CD14-positive monocyte (primary cell): Measurements from ENCODE around the gene ACBD6. TPM values are rescaled to one million over a fixed set of nuclear protein-coding genes. Genes with fewer than 3 reads are reported as not detected.
A peak's percentile ranks its signal among the peaks of the same experiment; 100 is the strongest.

Source experiments
- DNase-seq, 3 donors: peaks; one replicate each; pipeline ENCODE4 v3.0.0-alpha.2; 2011 to 2022
- H2AFZ ChIP-seq: 2 replicates; pipeline ENCODE4 v1.6.0; 2012; ENCODE audit warnings: mild to moderate bottlenecking, low read depth, low read length, inconsistent platforms; ENCODE audit not compliant: insufficient read depth, poor library complexity, severe bottlenecking
- H3K27ac ChIP-seq, 2 donors: 1 replicate in 1 of 2; 2 replicates in 1 of 2; pipeline ENCODE4 v1.5.1; 2012 to 2013; ENCODE audit warnings: low read length in 2 of 2, control low read depth in 1 of 2, inconsistent platforms in 1 of 2, low read depth in 1 of 2, mild to moderate bottlenecking in 1 of 2
- H3K27me3 ChIP-seq, 2 donors: one replicate each; pipeline versions ENCODE4 v1.6.0 to v1.6.1; 2011 to 2013; ENCODE audit warnings: low read length in 2 of 2; ENCODE audit not compliant: control insufficient read depth in 2 of 2, insufficient read depth in 2 of 2
- H3K36me3 ChIP-seq, 2 donors: replicated peaks in 1 of 2; 1 replicate in 1 of 2; 2 replicates in 1 of 2; pipeline versions ENCODE4 v1.5.1 to v1.6.1; 2012 to 2013; ENCODE audit warnings: low read length in 2 of 2, control low read depth in 1 of 2, inconsistent platforms in 1 of 2, mild to moderate bottlenecking in 1 of 2; ENCODE audit not compliant: insufficient read depth in 2 of 2, control insufficient read depth in 1 of 2
- H3K4me1 ChIP-seq, 2 donors: 1 replicate in 1 of 2; 2 replicates in 1 of 2; pipeline versions ENCODE4 v1.5.1 to v1.6.1; 2012 to 2013; ENCODE audit warnings: low read length in 2 of 2, control low read depth in 1 of 2, inconsistent platforms in 1 of 2, mild to moderate bottlenecking in 1 of 2, moderate library complexity in 1 of 2; ENCODE audit not compliant: insufficient read depth in 2 of 2, control insufficient read depth in 1 of 2
- H3K4me2 ChIP-seq: replicated peaks from 2 replicates; pipeline ENCODE3; 2012; ENCODE audit warnings: low read length, moderate library complexity, mild to moderate bottlenecking; ENCODE audit not compliant: poor library complexity, severe bottlenecking; ENCODE audit errors: extremely low read depth
- H3K4me3 ChIP-seq, 3 experiments: fragments of 200-600 bp in 1 of 3; sonication (generic) in 1 of 3; replicated peaks in 1 of 3; 1 replicate in 2 of 3; 2 replicates in 1 of 3; pipeline ENCODE4 v1.5.1; 2011 to 2013; ENCODE audit warnings: low read length in 3 of 3, mild to moderate bottlenecking in 3 of 3, control low read depth in 2 of 3, low read depth in 2 of 3, inconsistent platforms in 1 of 3, moderate library complexity in 1 of 3
- H3K79me2 ChIP-seq: 2 replicates; pipeline ENCODE4 v1.6.0; 2012; ENCODE audit warnings: mild to moderate bottlenecking, control low read depth, inconsistent platforms, low read length, moderate library complexity; ENCODE audit not compliant: insufficient read depth
- H3K9ac ChIP-seq: 2 replicates; pipeline ENCODE4 v1.6.0; 2017; ENCODE audit warnings: low read length, mild to moderate bottlenecking; ENCODE audit not compliant: insufficient read depth, poor library complexity, severe bottlenecking
- H3K9me3 ChIP-seq, 2 donors: replicated peaks in 1 of 2; 1 replicate in 1 of 2; 2 replicates in 1 of 2; pipeline versions ENCODE4 v1.5.1 to v1.6.1; 2012 to 2013; ENCODE audit warnings: low read length in 2 of 2, control low read depth in 1 of 2; ENCODE audit not compliant: control insufficient read depth in 1 of 2, insufficient read depth in 1 of 2
- H4K20me1 ChIP-seq: 2 replicates; pipeline ENCODE4 v1.6.0; 2012; ENCODE audit warnings: mild to moderate bottlenecking, low read length, control low read depth, moderate library complexity; ENCODE audit not compliant: insufficient read depth
- H3K27ac Mint-ChIP-seq, 7 donors: one replicate each; pipeline ENCODE4 v1.8.0; 2020; ENCODE audit warnings: mild to moderate bottlenecking in 7 of 7, mixed read lengths in 7 of 7, moderate library complexity in 6 of 7, inconsistent platforms in 2 of 7
- H3K27me3 Mint-ChIP-seq, 3 donors: one replicate each; pipeline ENCODE4 v1.8.0; 2021 to 2022; ENCODE audit warnings: low read depth in 3 of 3, mild to moderate bottlenecking in 3 of 3, mixed read lengths in 3 of 3, moderate library complexity in 3 of 3, inconsistent platforms in 1 of 3
- H3K36me3 Mint-ChIP-seq, 2 donors: one replicate each; pipeline ENCODE4 v1.8.0; 2020; ENCODE audit warnings: mixed read lengths in 2 of 2, inconsistent platforms in 1 of 2, mild to moderate bottlenecking in 1 of 2
- H3K4me1 Mint-ChIP-seq: one replicate; pipeline ENCODE4 v1.8.0; 2020; ENCODE audit warnings: mild to moderate bottlenecking, mixed read lengths
- H3K4me3 Mint-ChIP-seq, 2 donors: one replicate each; pipeline ENCODE4 v1.8.0; 2020; ENCODE audit warnings: mild to moderate bottlenecking in 2 of 2, mixed read lengths in 2 of 2, moderate library complexity in 1 of 2
- H3K9me3 Mint-ChIP-seq, 7 donors: one replicate each; pipeline ENCODE4 v1.8.0; 2020 to 2022; ENCODE audit warnings: mixed read lengths in 7 of 7, mild to moderate bottlenecking in 6 of 7, moderate library complexity in 6 of 7, inconsistent platforms in 2 of 7
- WGBS: methylation state at CpG from one replicate; pipeline ENCODE4 v1.1.5; 2013; ENCODE audit warnings: missing lambda C conversion rate; ENCODE audit not compliant: insufficient coverage; 5-methylcytosine and 5-hydroxymethylcytosine counted together
- intact Hi-C, 2 donors: fragments of 100-400 bp; cut with micrococcal nuclease; formaldehyde crosslinking; loops; one replicate each; pipeline versions ENCODE4 v1.15.0 to v1.15.1; 2023
- polyA plus RNA-seq, 3 donors: library from polyadenylated mRNA; depleted of rRNA in 1 of 3; unstranded in 2 of 3; stranded (reverse) in 1 of 3; fragments of 300-500 nt in 2 of 3; fragments of >200 nt in 1 of 3; fragmentation: Illumina TruSeq in 2 of 3; gene quantifications; 1 replicate in 2 of 3; 2 replicates in 1 of 3; pipeline ENCODE4 v1.2.3, GENCODE V29; 2012 to 2021
- TF ChIP-seq, protein P1 (sequence below): fragments of 200-600 bp; IDR thresholded peaks from one replicate; pipeline ENCODE4 v1.8.0; 2022; ENCODE audit warnings: antibody characterized with exemption, mild to moderate bottlenecking

The ACBD6 gene
- polyA plus RNA-seq, 3 donors, result 19.3 to 35.3 (median 19.7) TPM

GRCh38 chr1:180250883-180251509 lies 251.4 kb downstream of the ACBD6 start:
- Histone ChIP-seq H3K4me3 (no peak overlapping the region), H3K27me3 (no peaks in the 10 kb centered on the region), H4K20me1 (no peaks in the 10 kb centered on the region), H3K9me3 (no peaks in the 10 kb centered on the region), H3K27ac (no peak overlapping the region), H3K79me2 (no peaks in the 10 kb centered on the region), H3K4me1 (peaks cover 18 to 27% of the 10 kb centered on the region in 2 donors), H3K9ac (no peak overlapping the region), H2AFZ (no peak overlapping the region), H3K4me2 (no peak overlapping the region), H3K36me3 (no peaks in the 10 kb centered on the region)
- Mint-ChIP-seq H3K4me3 (no peak overlapping the region), H3K9me3 (peaks cover 0 to 2% (median 0%) of the 10 kb centered on the region in 7 donors), H3K27me3 (peaks cover 3 to 11% (median 10%) of the 10 kb centered on the region in 3 donors), H3K36me3 (no peaks in the 10 kb centered on the region), H3K27ac (peak overlapping the region in 1 of 7 donors; percentile 41), H3K4me1 (peaks cover 21% of the 10 kb centered on the region)
- DNase-seq, result no peak
- WGBS, result 95% methylated on average over 12 of the region's 16 CpGs
- TF ChIP-seq, protein P1, sequence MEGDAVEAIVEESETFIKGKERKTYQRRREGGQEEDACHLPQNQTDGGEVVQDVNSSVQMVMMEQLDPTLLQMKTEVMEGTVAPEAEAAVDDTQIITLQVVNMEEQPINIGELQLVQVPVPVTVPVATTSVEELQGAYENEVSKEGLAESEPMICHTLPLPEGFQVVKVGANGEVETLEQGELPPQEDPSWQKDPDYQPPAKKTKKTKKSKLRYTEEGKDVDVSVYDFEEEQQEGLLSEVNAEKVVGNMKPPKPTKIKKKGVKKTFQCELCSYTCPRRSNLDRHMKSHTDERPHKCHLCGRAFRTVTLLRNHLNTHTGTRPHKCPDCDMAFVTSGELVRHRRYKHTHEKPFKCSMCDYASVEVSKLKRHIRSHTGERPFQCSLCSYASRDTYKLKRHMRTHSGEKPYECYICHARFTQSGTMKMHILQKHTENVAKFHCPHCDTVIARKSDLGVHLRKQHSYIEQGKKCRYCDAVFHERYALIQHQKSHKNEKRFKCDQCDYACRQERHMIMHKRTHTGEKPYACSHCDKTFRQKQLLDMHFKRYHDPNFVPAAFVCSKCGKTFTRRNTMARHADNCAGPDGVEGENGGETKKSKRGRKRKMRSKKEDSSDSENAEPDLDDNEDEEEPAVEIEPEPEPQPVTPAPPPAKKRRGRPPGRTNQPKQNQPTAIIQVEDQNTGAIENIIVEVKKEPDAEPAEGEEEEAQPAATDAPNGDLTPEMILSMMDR, result no peak
- intact Hi-C loops, result loop anchor here (2.0 to 5.0 kb wide), 2 partner anchors 166 to 226 kb away; no protein-coding TSS in a partner anchor

- Mint-ChIP-seq H3K27ac (peak overlapping the region in 1 of 7 donors; percentile 58), H3K4me1 (peaks cover 18% of the 10 kb centered on the region), H3K9me3 (no peaks in the 10 kb centered on the region), H3K27me3 (peaks cover 3 to 11% (median 10%) of the 10 kb centered on the region in 3 donors), H3K36me3 (no peaks in the 10 kb centered on the region), H3K4me3 (no peak overlapping the region)
- H3K4me3 ChIP-seq, result no peak overlapping the region
- no peak overlapping the region for H2AFZ ChIP-seq
- intact Hi-C loops, result loop anchor here (2.0 to 5.0 kb wide), 2 partner anchors 166 to 227 kb away; no protein-coding TSS in a partner anchor
- no peak overlapping the region for H3K27ac ChIP-seq
- no peaks in the 10 kb centered on the region for H3K9me3 ChIP-seq
- no peaks in the 10 kb centered on the region for H3K27me3 ChIP-seq
- H3K4me2 ChIP-seq, result no peak overlapping the region
- TF ChIP-seq, protein P1, result no peak
- no peaks in the 10 kb centered on the region for H4K20me1 ChIP-seq
- H3K36me3 ChIP-seq, result no peaks in the 10 kb centered on the region
- 97% methylated on average over 7 of the region's 7 CpGs for WGBS
- H3K4me1 ChIP-seq, result peaks cover 14 to 22% of the 10 kb centered on the region in 2 donors
- no peak for DNase-seq
- no peak overlapping the region for H3K9ac ChIP-seq
- no peaks in the 10 kb centered on the region for H3K79me2 ChIP-seq
Measured at GRCh38 chr1:180250499-180250770, 251.9 kb downstream of the ACBD6 start.
